Fibroblast of mammary gland (primary cell): ENCODE results near the gene TMEM253.

ENCODE experiments used
- DNase-seq: peaks from one replicate; pipeline ENCODE4 v3.0.0-alpha.2; 2010; ENCODE audit warnings: low read depth
- H3K4me3 ChIP-seq: 2 replicates; pipeline ENCODE4 v1.5.1; 2011; ENCODE audit warnings: low read depth, mild to moderate bottlenecking, low read length, moderate library complexity; ENCODE audit not compliant: control insufficient read depth
- TF ChIP-seq, protein P1 (sequence below): conservative IDR thresholded peaks from 2 replicates; pipeline ENCODE4 v1.5.1; 2011; ENCODE audit warnings: low read depth, low read length, inconsistent platforms; ENCODE audit not compliant: control insufficient read depth, insufficient read depth

TMEM253 gene

DNA sequence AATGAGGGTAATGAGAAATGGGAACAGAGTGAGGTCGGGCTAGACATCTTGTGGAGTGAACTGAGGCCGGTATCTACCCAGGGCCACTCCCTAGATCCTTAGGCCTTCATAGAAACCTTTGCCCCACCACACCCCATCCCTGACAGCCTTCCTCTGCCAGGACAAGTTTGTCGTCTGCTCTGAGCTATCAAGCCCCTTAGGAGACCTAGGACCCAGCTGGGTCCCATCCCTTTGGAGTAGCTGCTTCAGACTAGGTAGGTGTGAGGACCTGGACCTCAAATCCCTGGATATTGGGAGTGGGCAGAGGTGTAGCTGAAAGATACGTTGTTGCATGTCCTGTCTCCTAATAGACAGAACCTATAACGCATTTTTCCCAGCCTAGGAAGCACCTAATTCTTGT, at the start of gene TMEM253:
Gene TMEM253 (plus strand): TSS at position 136 of the 400 bp plus-strand sequence. CDS start 278 bp downstream, outside the sequence.
- TF ChIP-seq, protein P1, sequence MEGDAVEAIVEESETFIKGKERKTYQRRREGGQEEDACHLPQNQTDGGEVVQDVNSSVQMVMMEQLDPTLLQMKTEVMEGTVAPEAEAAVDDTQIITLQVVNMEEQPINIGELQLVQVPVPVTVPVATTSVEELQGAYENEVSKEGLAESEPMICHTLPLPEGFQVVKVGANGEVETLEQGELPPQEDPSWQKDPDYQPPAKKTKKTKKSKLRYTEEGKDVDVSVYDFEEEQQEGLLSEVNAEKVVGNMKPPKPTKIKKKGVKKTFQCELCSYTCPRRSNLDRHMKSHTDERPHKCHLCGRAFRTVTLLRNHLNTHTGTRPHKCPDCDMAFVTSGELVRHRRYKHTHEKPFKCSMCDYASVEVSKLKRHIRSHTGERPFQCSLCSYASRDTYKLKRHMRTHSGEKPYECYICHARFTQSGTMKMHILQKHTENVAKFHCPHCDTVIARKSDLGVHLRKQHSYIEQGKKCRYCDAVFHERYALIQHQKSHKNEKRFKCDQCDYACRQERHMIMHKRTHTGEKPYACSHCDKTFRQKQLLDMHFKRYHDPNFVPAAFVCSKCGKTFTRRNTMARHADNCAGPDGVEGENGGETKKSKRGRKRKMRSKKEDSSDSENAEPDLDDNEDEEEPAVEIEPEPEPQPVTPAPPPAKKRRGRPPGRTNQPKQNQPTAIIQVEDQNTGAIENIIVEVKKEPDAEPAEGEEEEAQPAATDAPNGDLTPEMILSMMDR: no peak
- DNase-seq: no peak
- H3K4me3 ChIP-seq: no peak within 1 kb of the TSS

DNA sequence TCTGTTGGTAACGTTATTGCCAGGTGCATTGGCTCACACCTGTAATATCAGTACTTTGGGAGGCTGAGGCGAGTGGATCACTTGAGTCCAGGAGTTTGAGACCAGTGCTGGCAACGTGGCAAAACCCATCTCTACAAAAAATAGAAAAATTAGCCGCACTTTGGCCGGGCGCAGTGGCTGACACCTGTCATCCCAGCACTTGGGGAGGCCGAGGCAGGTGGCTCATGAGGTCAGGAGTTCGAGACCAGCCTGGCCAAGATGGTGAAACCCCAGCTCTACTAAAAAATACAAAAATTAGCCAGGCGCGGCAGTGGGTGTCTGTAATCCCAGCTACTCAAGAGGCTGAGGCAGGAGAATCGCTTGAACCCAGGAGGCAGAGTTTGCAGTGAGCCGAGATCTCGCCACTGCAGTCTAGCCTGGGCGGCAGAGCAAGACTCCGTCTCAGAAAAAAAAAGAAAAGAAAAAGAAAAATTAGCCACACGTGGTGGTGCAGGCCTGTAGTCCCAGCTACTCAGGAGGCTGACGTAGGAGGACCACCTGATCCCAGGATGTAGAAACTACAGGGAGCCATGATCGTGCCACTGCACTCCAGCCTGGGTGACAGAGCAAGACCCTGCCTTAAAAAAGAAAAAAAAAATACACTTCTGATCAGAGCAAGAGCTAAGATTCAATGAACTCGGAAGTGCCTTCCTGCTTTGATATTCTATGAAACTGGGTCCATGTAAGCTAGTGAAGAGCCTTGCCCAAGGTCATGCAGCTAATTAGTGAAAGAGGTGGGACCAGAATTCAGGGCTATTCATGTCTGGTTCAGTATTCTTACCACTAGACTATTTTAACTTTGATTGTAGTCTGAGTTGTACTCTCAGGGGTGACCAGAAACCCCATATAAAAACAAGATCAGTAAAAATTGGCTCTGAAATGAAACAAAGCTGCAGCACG, 47.4 kb upstream of the TMEM253 start:
- DNase-seq: no peak
- H3K4me3 ChIP-seq: no peak overlapping the region
- TF ChIP-seq, protein P1: no peak

DNA sequence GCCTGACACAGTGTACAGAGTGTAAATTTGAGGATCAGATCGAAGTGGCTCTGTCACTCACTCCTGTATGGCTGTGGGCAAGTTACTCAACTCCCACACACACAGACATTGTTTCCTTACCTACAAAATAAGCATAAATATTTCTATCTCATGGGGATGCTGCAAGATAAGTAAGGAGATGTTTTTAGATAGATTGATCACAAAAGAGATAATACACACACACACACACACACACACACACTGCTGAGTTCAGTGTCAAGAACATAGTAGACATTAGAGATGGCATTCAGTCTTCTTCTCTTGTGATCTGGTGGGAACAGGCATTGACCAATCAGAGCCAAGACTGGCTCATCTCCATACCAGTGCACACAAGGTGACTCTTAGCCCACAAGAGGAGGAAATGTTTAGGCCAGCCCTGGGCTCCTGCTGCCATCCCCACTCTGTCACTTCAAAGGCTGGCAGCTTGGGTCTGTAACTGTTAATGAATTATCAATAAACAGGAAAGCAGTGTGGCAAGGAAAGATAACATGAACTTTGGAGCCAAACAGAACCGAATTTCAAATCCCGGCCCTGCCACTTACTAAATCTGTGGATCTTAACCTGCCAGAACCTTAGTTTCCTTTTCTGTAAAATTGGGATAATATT, 46.6 kb upstream of the TMEM253 start:
- no peak for DNase-seq
- H3K4me3 ChIP-seq: no peak overlapping the region
- TF ChIP-seq, protein P1: no peak

DNA sequence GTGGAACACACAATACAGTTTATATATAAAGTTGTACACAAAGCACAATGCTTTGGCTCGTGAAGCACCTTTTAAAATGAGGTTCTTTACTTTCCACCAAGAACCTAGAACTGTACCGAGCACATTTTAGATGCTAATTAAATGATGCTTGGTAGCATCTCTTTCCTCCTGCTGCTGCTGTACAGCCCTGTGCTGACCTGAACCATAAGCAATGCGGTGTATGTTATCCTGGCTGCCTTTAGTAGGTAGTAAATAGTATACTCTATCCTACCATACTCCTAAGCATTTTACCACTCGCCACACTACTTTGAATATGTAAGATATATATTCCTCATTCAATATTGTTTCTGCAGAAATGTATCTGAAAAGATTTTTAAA, 46.1 kb upstream of the TMEM253 start:
- H3K4me3 ChIP-seq: no peak overlapping the region
- TF ChIP-seq, protein P1: no peak
- no peak for DNase-seq

DNA sequence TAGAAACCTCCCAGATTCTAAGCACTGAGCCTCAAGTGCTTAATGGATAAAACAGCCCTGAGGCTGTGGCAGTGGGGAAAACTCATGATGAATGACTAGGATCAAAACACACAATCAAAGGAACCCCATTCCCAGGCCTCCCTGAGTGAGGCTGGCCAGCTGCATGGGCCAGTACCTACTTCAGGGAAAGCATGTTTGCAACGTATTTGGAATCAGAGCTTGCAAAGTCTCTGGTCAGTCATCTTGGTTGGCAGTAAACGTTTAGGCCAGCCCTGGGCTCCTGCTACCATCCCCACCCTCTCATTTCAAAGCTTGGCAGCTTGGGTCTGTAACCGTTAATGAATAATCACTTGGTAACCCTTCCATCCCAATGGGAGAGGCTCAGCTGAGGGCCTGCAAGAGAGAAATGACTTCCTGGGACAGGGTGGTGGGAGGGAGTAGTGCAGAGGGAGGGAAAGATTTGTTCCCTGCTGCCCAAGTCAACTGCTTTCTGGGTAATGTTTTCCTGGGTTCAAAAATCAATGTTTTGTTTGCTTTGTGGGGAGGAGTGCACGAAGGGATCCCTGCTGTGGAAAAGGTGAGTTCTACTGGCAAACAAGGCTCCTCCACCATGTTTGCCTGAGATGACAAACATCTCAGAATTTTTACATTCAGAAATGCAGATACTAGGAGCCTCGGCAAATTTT, 45.3 kb upstream of the TMEM253 start:
- no peak for DNase-seq
- TF ChIP-seq, protein P1: no peak
- no peak overlapping the region for H3K4me3 ChIP-seq

DNA sequence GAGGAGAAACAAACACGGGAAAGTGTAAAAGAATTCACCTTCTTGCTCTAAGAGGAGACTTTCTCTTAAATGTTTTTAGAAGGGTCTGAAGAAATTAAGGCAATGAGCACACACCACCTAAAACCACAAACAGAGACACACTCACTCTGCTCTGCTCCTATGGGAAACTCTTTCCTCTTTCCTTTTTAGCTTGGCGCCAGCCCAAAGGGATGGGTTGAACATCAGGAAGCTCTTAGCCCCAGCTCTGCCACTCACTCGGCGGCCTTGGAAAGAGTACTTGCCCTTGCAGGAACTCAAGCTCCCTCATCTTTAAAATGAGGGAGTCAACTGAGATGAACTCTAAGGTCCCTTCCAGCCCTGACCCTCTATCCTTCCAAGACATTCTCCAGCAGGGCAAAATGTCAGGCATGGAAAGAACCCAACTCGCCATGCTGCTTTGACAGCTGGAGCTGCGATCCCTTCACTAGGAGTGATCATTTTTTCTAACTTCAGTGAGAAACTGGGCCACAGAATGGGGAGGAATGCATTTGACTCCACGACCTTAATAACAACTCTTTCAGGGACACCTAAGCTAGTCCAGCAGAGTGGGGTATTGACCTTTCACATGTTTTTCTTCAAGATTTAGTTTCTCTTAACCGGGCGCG, 44.2 kb upstream of the TMEM253 start:
- DNase-seq: peak; percentile 79
- TF ChIP-seq, protein P1: no peak

More for the DNA sequence above, 44.2 kb upstream of the TMEM253 start:
- no peak overlapping the region for H3K4me3 ChIP-seq
